Mammary epithelial cell (primary cell): Measurements from ENCODE around the gene RBM4B.

Experiments used
- EZH2 ChIP-seq: IDR thresholded peaks from 2 replicates; pipeline ENCODE4 v1.6.1; 2012; ENCODE audit warnings: low read length, inconsistent platforms, borderline replicate concordance
- TF ChIP-seq, protein P1 (sequence below), 2 donors: IDR thresholded peaks in 1 of 2; conservative IDR thresholded peaks in 1 of 2; 2 replicates each; pipeline ENCODE4 v1.5.1; 2011 to 2012; ENCODE audit warnings: inconsistent platforms in 2 of 2, low read length in 2 of 2, mild to moderate bottlenecking in 2 of 2, control low read depth in 1 of 2, low read depth in 1 of 2; ENCODE audit not compliant: insufficient read depth in 1 of 2; ENCODE audit errors: extremely low read depth in 1 of 2

DNA sequence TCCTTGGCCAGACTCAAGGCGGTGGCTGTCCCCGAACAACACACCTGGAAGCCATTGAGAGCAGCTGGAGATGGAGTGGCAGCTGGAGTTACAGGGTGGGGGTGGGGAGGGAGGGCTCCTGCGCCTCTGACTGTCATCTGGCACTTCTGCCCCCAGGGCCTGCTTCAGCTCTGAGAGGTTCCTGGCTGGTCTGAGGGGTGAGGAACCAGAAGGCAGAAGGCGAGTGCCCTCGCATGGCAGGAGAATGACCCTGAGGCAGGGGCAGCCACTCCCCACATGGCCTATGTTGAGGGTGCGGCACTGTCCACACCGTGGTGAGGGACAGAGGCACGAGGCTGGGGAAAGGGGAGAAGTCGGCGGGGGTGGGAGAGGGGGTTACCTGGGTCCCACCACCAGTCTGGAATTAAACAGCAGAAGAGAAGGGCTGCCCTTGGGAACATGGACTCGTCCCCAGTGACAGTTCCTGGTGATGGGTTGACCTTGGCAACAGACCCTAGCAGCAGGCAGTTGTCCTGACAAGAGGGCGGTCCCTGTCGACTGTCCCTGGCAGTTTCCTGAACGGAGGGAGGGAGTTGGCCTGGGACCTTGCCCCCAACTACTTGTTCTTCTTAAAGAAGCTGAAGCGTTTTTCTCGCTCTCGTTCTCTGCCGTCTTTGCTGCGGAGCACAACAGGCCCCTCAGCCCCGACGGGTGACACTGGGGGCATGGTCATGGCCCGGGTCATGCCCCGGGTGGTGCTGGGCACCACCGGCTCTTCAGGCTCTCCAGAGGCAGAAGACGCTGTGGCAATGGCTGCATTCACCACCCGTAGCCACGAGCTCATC lies 7.8 kb upstream of the RBM4B start:
- TF ChIP-seq, protein P1, sequence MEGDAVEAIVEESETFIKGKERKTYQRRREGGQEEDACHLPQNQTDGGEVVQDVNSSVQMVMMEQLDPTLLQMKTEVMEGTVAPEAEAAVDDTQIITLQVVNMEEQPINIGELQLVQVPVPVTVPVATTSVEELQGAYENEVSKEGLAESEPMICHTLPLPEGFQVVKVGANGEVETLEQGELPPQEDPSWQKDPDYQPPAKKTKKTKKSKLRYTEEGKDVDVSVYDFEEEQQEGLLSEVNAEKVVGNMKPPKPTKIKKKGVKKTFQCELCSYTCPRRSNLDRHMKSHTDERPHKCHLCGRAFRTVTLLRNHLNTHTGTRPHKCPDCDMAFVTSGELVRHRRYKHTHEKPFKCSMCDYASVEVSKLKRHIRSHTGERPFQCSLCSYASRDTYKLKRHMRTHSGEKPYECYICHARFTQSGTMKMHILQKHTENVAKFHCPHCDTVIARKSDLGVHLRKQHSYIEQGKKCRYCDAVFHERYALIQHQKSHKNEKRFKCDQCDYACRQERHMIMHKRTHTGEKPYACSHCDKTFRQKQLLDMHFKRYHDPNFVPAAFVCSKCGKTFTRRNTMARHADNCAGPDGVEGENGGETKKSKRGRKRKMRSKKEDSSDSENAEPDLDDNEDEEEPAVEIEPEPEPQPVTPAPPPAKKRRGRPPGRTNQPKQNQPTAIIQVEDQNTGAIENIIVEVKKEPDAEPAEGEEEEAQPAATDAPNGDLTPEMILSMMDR (conservative IDR thresholded peaks at IDR 0.05 in 1 of 2, IDR thresholded peaks at IDR 0.05 in 1 of 2; ENCODE audit: extremely low read depth in 1 of 2, insufficient read depth in 1 of 2, low read depth in 1 of 2, low read length in 2 of 2) = no peak
- no peak for TF ChIP-seq EZH2
